AG20443 (cell line): ENCODE data around the gene ARHGAP25.

Experiments used
- DNase-seq: peaks from one replicate; pipeline ENCODE4 v3.0.0; 2012; ENCODE audit warnings: low spot score, mixed read lengths

Gene ARHGAP25

GRCh38 chr2:68744366-68744912 is 9.8 kb downstream of the ARHGAP25 start:
- no peak for DNase-seq

GRCh38 chr2:68745006-68745405 is 10.4 kb downstream of the ARHGAP25 start:
- DNase-seq, result no peak

- DNase-seq, result no peak
Measured at GRCh38 chr2:68746408-68746807, 11.8 kb downstream of the ARHGAP25 start.

GRCh38 chr2:68747413-68747812 is 12.8 kb downstream of the ARHGAP25 start:
- no peak for DNase-seq

GRCh38 chr2:68747900-68748299 is 13.3 kb downstream of the ARHGAP25 start:
- DNase-seq, result no peak

GRCh38 chr2:68748568-68748967 is 14.0 kb downstream of the ARHGAP25 start:
- DNase-seq, result no peak

- no peak for DNase-seq
Measured at GRCh38 chr2:68749345-68749744, 14.7 kb downstream of the ARHGAP25 start.

- no peak for DNase-seq
Measured at GRCh38 chr2:68750592-68751396, 16.2 kb downstream of the ARHGAP25 start.

- DNase-seq, result peak; percentile 92
Measured at GRCh38 chr2:68751397-68752339, 17.1 kb downstream of the ARHGAP25 start.

GRCh38 chr2:68753318-68753717 is 18.7 kb downstream of the ARHGAP25 start:
- DNase-seq, result no peak

GRCh38 chr2:68755071-68755470 is 20.5 kb downstream of the ARHGAP25 start:
- DNase-seq, result no peak

GRCh38 chr2:68756178-68756577 is 21.6 kb downstream of the ARHGAP25 start:
- DNase-seq, result no peak

- no peak for DNase-seq
Measured at GRCh38 chr2:68757081-68757480, 22.5 kb downstream of the ARHGAP25 start.

GRCh38 chr2:68762100-68762499 is 27.5 kb downstream of the ARHGAP25 start:
- DNase-seq, result no peak

GRCh38 chr2:68762665-68763064 is 28.1 kb downstream of the ARHGAP25 start:
- DNase-seq, result no peak

GRCh38 chr2:68764041-68764805 is 29.6 kb downstream of the ARHGAP25 start:
- no peak for DNase-seq

GRCh38 chr2:68764806-68765311 is 30.2 kb downstream of the ARHGAP25 start:
- DNase-seq, result no peak

GRCh38 chr2:68765739-68766375 is 31.2 kb downstream of the ARHGAP25 start:
- DNase-seq, result no peak

- no peak for DNase-seq
Measured at GRCh38 chr2:68766376-68766845, 31.8 kb downstream of the ARHGAP25 start.

- no peak for DNase-seq
Measured at GRCh38 chr2:68767031-68767961, 32.7 kb downstream of the ARHGAP25 start.
